H1 (cell line): ENCODE data around the gene TNFAIP2. TPM values are rescaled to one million over a fixed set of nuclear protein-coding genes. Genes with fewer than 3 reads are reported as not detected.
A peak's percentile ranks its signal among the peaks of the same experiment; 100 is the strongest.

Experiments used
- CTCF ChIA-PET: fragments of 300-600 bp; sonication (Branson Sonifier 250); formaldehyde crosslinking; loops from one replicate; lab custom pipeline; 2021; ENCODE audit not compliant: partially characterized antibody; lab: Charles Lee
- POLR2A ChIA-PET: fragments of 300-600 bp; sonication (Branson Sonifier 250); formaldehyde crosslinking; loops from one replicate; lab custom pipeline; 2021; ENCODE audit warnings: inconsistent platforms; ENCODE audit not compliant: partially characterized antibody; lab: Charles Lee
- DNase-seq, 2 experiments: peaks; one replicate each; pipeline versions ENCODE4 v3.0.0 to v3.0.0-alpha.2; 2010 to 2022; ENCODE audit warnings: low spot score in 2 of 2, low read depth in 1 of 2, mixed read lengths in 1 of 2
- FAIRE-seq: peaks from 2 replicates; lab custom pipeline; 2011; peaks lifted over from hg19 to GRCh38; lab: Jason Lieb, UNC
- H2AFZ ChIP-seq: 2 replicates; pipeline ENCODE4 v1.8.1; 2012; ENCODE audit warnings: low read length, inconsistent platforms
- H2AK5ac ChIP-seq: 2 replicates; pipeline ENCODE4 v1.6.1; 2013; ENCODE audit warnings: low read depth, low read length
- H2BK120ac ChIP-seq: replicated peaks from 2 replicates; pipeline ENCODE3; 2013; ENCODE audit warnings: low read depth, low read length, inconsistent platforms
- H2BK12ac ChIP-seq: 2 replicates; pipeline ENCODE4 v1.6.1; 2013; ENCODE audit warnings: low read depth, low read length
- H2BK15ac ChIP-seq: 2 replicates; pipeline ENCODE4 v1.6.1; 2013; ENCODE audit warnings: low read length
- H2BK20ac ChIP-seq: 2 replicates; pipeline ENCODE4 v1.6.1; 2013; ENCODE audit warnings: low read length
- H2BK5ac ChIP-seq: 2 replicates; pipeline ENCODE4 v1.6.1; 2013; ENCODE audit warnings: low read depth, low read length
- H3K14ac ChIP-seq: 2 replicates; pipeline ENCODE4 v1.6.1; 2013; ENCODE audit warnings: inconsistent platforms; ENCODE audit not compliant: insufficient read length
- H3K18ac ChIP-seq: 2 replicates; pipeline ENCODE4 v1.6.1; 2013; ENCODE audit warnings: low read length; ENCODE audit errors: extremely low read depth
- H3K23ac ChIP-seq: 2 replicates; pipeline ENCODE4 v1.6.1; 2013; ENCODE audit warnings: inconsistent platforms; ENCODE audit not compliant: insufficient read length
- H3K23me2 ChIP-seq: 2 replicates; pipeline ENCODE4 v1.6.1; 2013; ENCODE audit warnings: low read depth, low read length
- H3K27ac ChIP-seq: 2 replicates; pipeline ENCODE4 v1.6.1; 2011; ENCODE audit warnings: low read depth, low read length, inconsistent platforms
- H3K27me3 ChIP-seq, 4 experiments: replicated peaks in 1 of 4; 1 replicate in 1 of 4; 2 replicates in 3 of 4; pipeline versions ENCODE4 v1.6.1 to v1.8.1; 2011 to 2013; ENCODE audit warnings: low read length in 3 of 4, mild to moderate bottlenecking in 3 of 4, inconsistent platforms in 2 of 4, mixed read lengths in 2 of 4, moderate library complexity in 1 of 4; ENCODE audit not compliant: control insufficient read depth in 3 of 4, insufficient read depth in 3 of 4; ENCODE audit errors: extremely low read depth in 1 of 4
- H3K36me3 ChIP-seq, 4 experiments: 2 replicates each; pipeline versions ENCODE4 v1.6.1 to v1.8.1; 2011 to 2013; ENCODE audit warnings: mild to moderate bottlenecking in 4 of 4, low read length in 3 of 4, moderate library complexity in 2 of 4, control low read depth in 1 of 4, inconsistent platforms in 1 of 4; ENCODE audit not compliant: insufficient read depth in 4 of 4, control insufficient read depth in 2 of 4
- H3K4ac ChIP-seq: replicated peaks from 2 replicates; pipeline ENCODE3; 2013; ENCODE audit warnings: low read length, low read depth, mixed read lengths, inconsistent platforms; ENCODE audit not compliant: insufficient read length
- H3K4me1 ChIP-seq, 4 experiments: replicated peaks in 1 of 4; 1 replicate in 1 of 4; 2 replicates in 3 of 4; pipeline versions ENCODE4 v1.6.1 to v1.8.1; 2011 to 2013; ENCODE audit warnings: low read length in 3 of 4, inconsistent platforms in 2 of 4, mixed read lengths in 1 of 4; ENCODE audit not compliant: insufficient read depth in 4 of 4, control insufficient read depth in 3 of 4
- H3K4me2 ChIP-seq, 2 experiments: 2 replicates each; pipeline versions ENCODE4 v1.6.1 to v1.8.1; 2011 to 2013; ENCODE audit warnings: low read depth in 2 of 2, low read length in 2 of 2, control low read depth in 1 of 2, inconsistent platforms in 1 of 2, mild to moderate bottlenecking in 1 of 2; ENCODE audit not compliant: insufficient read depth in 1 of 2
- H3K4me3 ChIP-seq, 4 experiments: fragments of 200-600, 300-600 bp in 1 of 4; sonication (generic), shearing (Covaris generic), sonication (Bioruptor Twin) in 1 of 4; 2 replicates each; pipeline versions ENCODE4 v1.5.1 to v1.8.1; 2011 to 2016; ENCODE audit warnings: low read length in 4 of 4, low read depth in 3 of 4, control low read depth in 2 of 4, inconsistent platforms in 2 of 4, mild to moderate bottlenecking in 2 of 4, mixed read lengths in 1 of 4, moderate library complexity in 1 of 4; ENCODE audit not compliant: insufficient read depth in 2 of 4; ENCODE audit errors: extremely low read depth in 1 of 4
- H3K56ac ChIP-seq: replicated peaks from 2 replicates; pipeline ENCODE3; 2013; ENCODE audit warnings: low read depth, mild to moderate bottlenecking, mixed read lengths, low read length, inconsistent platforms; ENCODE audit not compliant: insufficient read length
- H3K79me1 ChIP-seq: 2 replicates; pipeline ENCODE4 v1.6.1; 2013; ENCODE audit warnings: low read depth, low read length, control low read depth
- H3K79me2 ChIP-seq, 2 experiments: 2 replicates each; pipeline versions ENCODE4 v1.6.1 to v1.8.1; 2012 to 2013; ENCODE audit warnings: low read length in 2 of 2, mild to moderate bottlenecking in 2 of 2, inconsistent platforms in 1 of 2; ENCODE audit not compliant: insufficient read depth in 2 of 2, control insufficient read depth in 1 of 2
- H3K9ac ChIP-seq, 4 experiments: replicated peaks in 1 of 4; 1 replicate in 1 of 4; 2 replicates in 3 of 4; pipeline versions ENCODE4 v1.6.1 to v1.8.1; 2011 to 2013; ENCODE audit warnings: low read depth in 3 of 4, low read length in 3 of 4, control low read depth in 2 of 4, mild to moderate bottlenecking in 2 of 4, moderate library complexity in 2 of 4, inconsistent platforms in 1 of 4; ENCODE audit errors: extremely low read depth in 1 of 4
- H3K9me3 ChIP-seq, 2 experiments: 2 replicates each; pipeline versions ENCODE4 v1.6.1 to v1.8.1; 2012 to 2013; ENCODE audit warnings: mild to moderate bottlenecking in 2 of 2, moderate library complexity in 2 of 2, control low read depth in 1 of 2, inconsistent platforms in 1 of 2, low read depth in 1 of 2, low read length in 1 of 2, mixed read lengths in 1 of 2; ENCODE audit not compliant: insufficient read depth in 2 of 2
- H4K20me1 ChIP-seq, 2 experiments: replicated peaks in 1 of 2; 2 replicates each; pipeline versions ENCODE3 to v1.8.1; 2011 to 2013; ENCODE audit warnings: inconsistent platforms in 2 of 2, low read length in 2 of 2, mild to moderate bottlenecking in 1 of 2; ENCODE audit not compliant: insufficient read depth in 2 of 2, control insufficient read depth in 1 of 2
- H4K5ac ChIP-seq: 2 replicates; pipeline ENCODE4 v1.6.1; 2013; ENCODE audit warnings: low read length, low read depth, mixed read lengths, inconsistent platforms; ENCODE audit not compliant: insufficient read length
- H4K8ac ChIP-seq: 2 replicates; pipeline ENCODE4 v1.8.0; 2013; ENCODE audit warnings: mild to moderate bottlenecking, moderate library complexity, low read length, inconsistent platforms; ENCODE audit not compliant: insufficient read depth; ENCODE audit errors: extremely low read depth
- H4K91ac ChIP-seq: replicated peaks from 2 replicates; pipeline ENCODE3; 2013; ENCODE audit warnings: low read length, mixed read lengths, inconsistent platforms; ENCODE audit not compliant: insufficient read length
- BRCA1 ChIP-seq: IDR thresholded peaks from 2 replicates; pipeline ENCODE4 v1.6.1; 2012; ENCODE audit warnings: low read depth, low read length, improper control_type of control experiment
- CEBPB ChIP-seq: IDR thresholded peaks from 2 replicates; pipeline ENCODE4 v1.6.1; 2012; ENCODE audit warnings: low read depth, low read length
- CHD2 ChIP-seq: IDR thresholded peaks from 2 replicates; pipeline ENCODE4 v1.6.1; 2012; ENCODE audit warnings: low read length, improper control_type of control experiment
- CTBP2 ChIP-seq: IDR thresholded peaks from 2 replicates; pipeline ENCODE4 v1.7.0; 2011; ENCODE audit warnings: borderline replicate concordance, mild to moderate bottlenecking, moderate library complexity, mixed read lengths, low read length; ENCODE audit not compliant: insufficient read depth, insufficient read length
- GABPA ChIP-seq: IDR thresholded peaks from 2 replicates; pipeline ENCODE4 v1.6.1; 2011; ENCODE audit warnings: mild to moderate bottlenecking, low read length, moderate library complexity, borderline replicate concordance; ENCODE audit not compliant: insufficient read depth
- JUND ChIP-seq: IDR thresholded peaks from 2 replicates; pipeline ENCODE4 v1.6.1; 2011; ENCODE audit warnings: mild to moderate bottlenecking, improper control_type of control experiment, low read length
- KDM4A ChIP-seq: IDR thresholded peaks from one replicate; pipeline ENCODE4 v1.7.1; 2012; ENCODE audit warnings: low read depth, mild to moderate bottlenecking, moderate library complexity, low read length, inconsistent platforms; ENCODE audit not compliant: severe bottlenecking
- RNF2 ChIP-seq: fragments of 200-900, 300-1000 bp; sonication (generic); IDR thresholded peaks from 2 replicates; pipeline ENCODE4 v1.7.1; 2016; ENCODE audit warnings: borderline replicate concordance, low read depth, mild to moderate bottlenecking, antibody characterized with exemption, low read length; ENCODE audit not compliant: poor library complexity, severe bottlenecking; ENCODE audit errors: missing control alignments
- SP1 ChIP-seq: IDR thresholded peaks from 2 replicates; pipeline ENCODE4 v1.6.1; 2011; ENCODE audit warnings: low read depth, low read length
- SRF ChIP-seq: IDR thresholded peaks from 2 replicates; pipeline ENCODE4 v1.6.1; 2011; ENCODE audit warnings: mild to moderate bottlenecking, low read depth, low read length, moderate library complexity
- TEAD4 ChIP-seq: IDR thresholded peaks from 2 replicates; pipeline ENCODE4 v1.6.1; 2012; ENCODE audit warnings: low read depth, low read length, inconsistent platforms, mixed read lengths
- WGBS, 2 experiments: shearing (Covaris generic) in 1 of 2; methylation state at CpG; one replicate each; pipeline versions ENCODE4 v1.1.6 to v1.1.7; 2013 to 2015; ENCODE audit warnings: low lambda C conversion rate in 2 of 2, mixed read lengths in 2 of 2, inconsistent platforms in 1 of 2, low coverage in 1 of 2, missing lambda C conversion rate in 1 of 2; ENCODE audit not compliant: insufficient replicate concordance in 2 of 2, insufficient coverage in 1 of 2, insufficient read length in 1 of 2; ENCODE audit errors: extremely low coverage in 1 of 2, missing lambda C conversion rate in 1 of 2; 5-methylcytosine and 5-hydroxymethylcytosine counted together
- polyA plus RNA-seq, 7 experiments: library from polyadenylated mRNA; depleted of rRNA in 3 of 7; stranded (reverse) in 5 of 7; unstranded in 2 of 7; fragments of >200 nt in 5 of 7; fragments of 200-250 nt in 2 of 7; gene quantifications; 1 replicate in 5 of 7; 2 replicates in 1 of 7; 4 replicates in 1 of 7; pipeline versions ENCODE4 v1.2.1 to v1.2.3, GENCODE V29; 2011 to 2013; ENCODE audit warnings: missing spikeins in 2 of 7, mixed read lengths in 2 of 7
- total RNA-seq: library from RNA; stranded (reverse); fragmentation: NEBNext Ultra II Directional; extraction: Animal tissue kit (Norgen Biotek cat#: 25700); gene quantifications from 2 replicates; pipeline ENCODE4 v1.2.1, GENCODE V29; 2021
- TF ChIP-seq, protein P1 (sequence below): IDR thresholded peaks from 2 replicates; pipeline ENCODE4 v1.6.1; 2012; ENCODE audit warnings: inconsistent platforms

Gene TNFAIP2
- total and polyA plus RNA-seq, 2 of the 8 experiments (the other 6 are each of a cell fraction or from before 2014, with no cell fraction given) = 28.3 to 34.5 TPM

GRCh38 chr14:103099081-103099732 lies 24.1 kb upstream of the TNFAIP2 start:
- Histone ChIP-seq H3K4me2 (no peak overlapping the region; a peak in 1 of 4 replicates), H3K23me2 (no peaks in the 10 kb centered on the region; the same call in 1 of the 2 replicates), H3K14ac (no peak overlapping the region), H2BK5ac (peak overlapping the region; percentile 56; the same call in 1 of the 2 replicates), H3K18ac (peak overlapping the region; percentile 51), H4K91ac (peak overlapping the region; percentile 65), H3K79me2 (no peaks in the 10 kb centered on the region), H3K9ac (no peak overlapping the region), H3K4me3 (no peak overlapping the region), H2BK20ac (0 out of 2 replicates have a peak overlapping the region, but pooled peaks have one; percentile 72), H2BK120ac (peak overlapping the region; percentile 64), H3K79me1 (no peaks in the 10 kb centered on the region), H4K5ac (no peak overlapping the region), H3K23ac (no peak overlapping the region), H2BK12ac (no peak overlapping the region), H3K4ac (no peak overlapping the region), H3K9me3 (no peaks in the 10 kb centered on the region), H3K4me1 (peaks cover 0 to 28% (median 12%) of the 10 kb centered on the region in 4 experiments; a peak in 6 of 7 replicates), H3K27ac (no peak overlapping the region), H2AFZ (0 out of 2 replicates have a peak overlapping the region, but pooled peaks have one; percentile 40), H3K36me3 (no peaks in the 10 kb centered on the region), H2AK5ac (no peak overlapping the region), H4K8ac (peak overlapping the region; percentile 82), H2BK15ac (no peak overlapping the region), H3K56ac (peak overlapping the region; percentile 19), H4K20me1 (no peaks in the 10 kb centered on the region), H3K27me3 (peaks cover 4 to 30% (median 25%) of the 10 kb centered on the region in 4 experiments)
- FAIRE-seq (no peak), DNase-seq (no peak)
- CTCF ChIA-PET = interaction anchor here (0.7 to 10.4 kb wide), 12 partner anchors 6 to 279 kb away, joined by 3 to 276 read pairs (median 6); partner anchors contain the start of genes LBHD2 and TNFAIP2
- POLR2A ChIA-PET = interaction anchor here (0.6 to 1.3 kb wide), 4 partner anchors 11 to 486 kb away, joined by 3 to 5 read pairs (median 4); no protein-coding TSS in a partner anchor
- WGBS, 2 experiments = 71% methylated on average over 5 of the region's 12 CpGs; no CpG with 5 or more reads in 1 of the 2 experiments
- no peak for TF ChIP-seq SP1
- TF ChIP-seq, protein P1, sequence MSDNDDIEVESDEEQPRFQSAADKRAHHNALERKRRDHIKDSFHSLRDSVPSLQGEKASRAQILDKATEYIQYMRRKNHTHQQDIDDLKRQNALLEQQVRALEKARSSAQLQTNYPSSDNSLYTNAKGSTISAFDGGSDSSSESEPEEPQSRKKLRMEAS = no peak
- no peak for TF ChIP-seq SRF
- no peak for TF ChIP-seq TEAD4
- no peak for TF ChIP-seq BRCA1
- TF ChIP-seq CHD2 = no peak
- TF ChIP-seq RNF2 = no peak
- TF ChIP-seq KDM4A = no peak
- no peak for TF ChIP-seq JUND
- no peak for TF ChIP-seq GABPA
- TF ChIP-seq CEBPB = no peak; the same call in 1 of the 2 replicates
- no peak for TF ChIP-seq CTBP2
